HS-27A (cell line): ENCODE data around the gene NABP1.

ENCODE experiments used
- DNase-seq: peaks from one replicate; pipeline ENCODE4 v3.0.0-alpha.2; 2012; ENCODE audit warnings: low read depth, missing footprints

NABP1 gene

GRCh38 chr2:191649519-191649918, 28.4 kb upstream of the NABP1 start:
- DNase-seq = no peak

GRCh38 chr2:191650896-191651773, 26.8 kb upstream of the NABP1 start:
- no peak for DNase-seq

GRCh38 chr2:191653667-191654391, 24.1 kb upstream of the NABP1 start:
- DNase-seq = no peak

- no peak for DNase-seq
Observed at GRCh38 chr2:191656391-191656790, 21.5 kb upstream of the NABP1 start.

- no peak for DNase-seq
Observed at GRCh38 chr2:191656792-191657191, 21.1 kb upstream of the NABP1 start.

GRCh38 chr2:191657977-191658376, 20.0 kb upstream of the NABP1 start:
- no peak for DNase-seq

GRCh38 chr2:191659198-191659597, 18.7 kb upstream of the NABP1 start:
- no peak for DNase-seq

- DNase-seq = no peak
Observed at GRCh38 chr2:191660575-191660974, 17.4 kb upstream of the NABP1 start.

- DNase-seq = no peak
Observed at GRCh38 chr2:191661097-191661924, 16.6 kb upstream of the NABP1 start.

GRCh38 chr2:191664823-191665677, 12.9 kb upstream of the NABP1 start:
- DNase-seq = no peak

GRCh38 chr2:191666226-191666625, 11.7 kb upstream of the NABP1 start:
- no peak for DNase-seq

GRCh38 chr2:191666732-191667131, 11.2 kb upstream of the NABP1 start:
- DNase-seq = no peak

GRCh38 chr2:191670076-191670475, 7.9 kb upstream of the NABP1 start:
- DNase-seq = no peak

GRCh38 chr2:191670787-191671186, 7.1 kb upstream of the NABP1 start:
- DNase-seq = no peak

- no peak for DNase-seq
Observed at GRCh38 chr2:191675807-191676721, 1.9 kb upstream of the NABP1 start.

- no peak for DNase-seq
Observed at GRCh38 chr2:191676790-191677645, 918 bp upstream of the NABP1 start.

GRCh38 chr2:191678437-191679100, 633 bp downstream of the NABP1 start:
- no peak for DNase-seq

- no peak for DNase-seq
Observed at GRCh38 chr2:191679818-191680600, 2.1 kb downstream of the NABP1 start.
